Smooth muscle cell (in vitro differentiated cells): ENCODE results near the gene MMP27. TPM values are rescaled to one million over a fixed set of nuclear protein-coding genes. Genes with fewer than 3 reads are reported as not detected.

ENCODE experiments used
- polyA plus RNA-seq: library from polyadenylated mRNA; unstranded; fragments of >200 nt; fragmentation: Nextera tagmentation; extraction: Ambion mirVana; gene quantifications from 2 replicates; pipeline ENCODE4 v1.2.1, GENCODE V29; 2016
- total RNA-seq: library from RNA; depleted of rRNA; stranded (reverse); fragments of >200 nt; gene quantifications from 2 replicates; pipeline ENCODE4 v1.2.3, GENCODE V29; 2014

The MMP27 gene
- total and polyA plus RNA-seq, 2 experiments from 2014 or later, result not detected

Other genes starting within 250 kb of the MMP27 start
- 8.0 and 12.6 TPM in 2 replicates for gene MMP7, start 175.0 kb downstream of the MMP27 start, total RNA-seq
- 4.3 and 16.4 TPM in 2 replicates for gene MMP7, start 175.0 kb downstream of the MMP27 start, polyA plus RNA-seq
- 0.49 TPM in 1 of 2 replicates, not detected in the other for gene MMP20, start 80.4 kb downstream of the MMP27 start, total RNA-seq
- 0.46 and 0.87 TPM in 2 replicates for gene MMP20, start 80.4 kb downstream of the MMP27 start, polyA plus RNA-seq
- gene MMP8, start 19.2 kb upstream of the MMP27 start, total RNA-seq, result 0.81 TPM in 1 of 2 replicates, not detected in the other
- gene MMP8, start 19.2 kb upstream of the MMP27 start, polyA plus RNA-seq, result not detected in 2 replicates
- gene MMP10, start 74.9 kb upstream of the MMP27 start, total RNA-seq, result 4.0 and 7.3 TPM in 2 replicates
- gene MMP10, start 74.9 kb upstream of the MMP27 start, polyA plus RNA-seq, result 1.1 and 6.7 TPM in 2 replicates
- 27.8 and 38.3 TPM in 2 replicates for gene MMP1, start 92.4 kb upstream of the MMP27 start, total RNA-seq
- 9.1 and 24.0 TPM in 2 replicates for gene MMP1, start 92.4 kb upstream of the MMP27 start, polyA plus RNA-seq
- gene MMP3, start 137.8 kb upstream of the MMP27 start, total RNA-seq, result 2.8 and 4.3 TPM in 2 replicates
- 2.0 and 3.2 TPM in 2 replicates for gene MMP3, start 137.8 kb upstream of the MMP27 start, polyA plus RNA-seq
- 7.7 and 10.7 TPM in 2 replicates for gene MMP12, start 169.2 kb upstream of the MMP27 start, total RNA-seq
- 0.62 and 6.0 TPM in 2 replicates for gene MMP12, start 169.2 kb upstream of the MMP27 start, polyA plus RNA-seq
- 2.0 and 3.0 TPM in 2 replicates for gene MMP13, start 250.0 kb upstream of the MMP27 start, total RNA-seq
- gene MMP13, start 250.0 kb upstream of the MMP27 start, polyA plus RNA-seq, result 0.72 and 1.1 TPM in 2 replicates